Gastroesophageal sphincter (tissue), 4 donors: ENCODE measurements around the gene CXCR5. TPM values are rescaled to one million over a fixed set of nuclear protein-coding genes. Genes with fewer than 3 reads are reported as not detected.

Source experiments
- ATAC-seq: fragments of 150-250 bp; one replicate; pipeline ENCODE4 v1.9.1; 2016; ENCODE audit warnings: mild to moderate bottlenecking, moderate library complexity
- H3K27ac ChIP-seq, 4 donors: fragments of 200-600 bp; sonication (generic) in 3 of 4; 1 replicate in 3 of 4; 2 replicates in 1 of 4; pipeline ENCODE4 v1.5.1; 2016 to 2019
- H3K27me3 ChIP-seq: fragments of 200-600 bp; sonication (generic); one replicate; pipeline ENCODE4 v1.5.1; 2019
- H3K36me3 ChIP-seq, 2 donors: fragments of 200-600 bp; sonication (generic); one replicate each; pipeline ENCODE4 v1.5.1; 2019; ENCODE audit warnings: control low read depth in 1 of 2
- H3K4me1 ChIP-seq, 3 donors: fragments of 200-600 bp; sonication (generic); 1 replicate in 2 of 3; 2 replicates in 1 of 3; pipeline ENCODE4 v1.5.1; 2016 to 2019; ENCODE audit warnings: control low read depth in 2 of 3
- H3K4me3 ChIP-seq, 2 donors: fragments of 200-600 bp; sonication (generic); one replicate each; pipeline ENCODE4 v1.5.1; 2019; ENCODE audit warnings: mild to moderate bottlenecking in 1 of 2, moderate library complexity in 1 of 2
- H3K9me3 ChIP-seq, 3 donors: fragments of 200-600 bp; sonication (generic); one replicate each; pipeline ENCODE4 v1.5.1; 2017 to 2019; ENCODE audit warnings: control low read depth in 2 of 3
- CTCF ChIP-seq, 4 experiments: fragments of 200-600 bp in 2 of 4; fragments of 450-650 bp in 2 of 4; sonication (generic) in 1 of 4; IDR thresholded peaks; one replicate each; pipeline ENCODE4 v1.5.1; 2017 to 2019; ENCODE audit warnings: antibody characterized with exemption in 4 of 4, mild to moderate bottlenecking in 2 of 4, moderate library complexity in 2 of 4
- EP300 ChIP-seq: sonication (generic); formaldehyde crosslinking; IDR thresholded peaks from one replicate; pipeline ENCODE4 v1.6.1; 2017; ENCODE audit warnings: antibody characterized with exemption, mild to moderate bottlenecking
- POLR2A ChIP-seq, 2 donors: fragments of 450-650 bp; IDR thresholded peaks; one replicate each; pipeline ENCODE4 v1.6.1; 2017; ENCODE audit warnings: antibody characterized with exemption in 2 of 2, mild to moderate bottlenecking in 2 of 2, moderate library complexity in 1 of 2
- POLR2AphosphoS5 ChIP-seq: sonication (generic); formaldehyde crosslinking; IDR thresholded peaks from one replicate; pipeline ENCODE4 v1.6.1; 2017; ENCODE audit warnings: antibody characterized with exemption
- WGBS, 2 donors: methylation state at CpG; one replicate each; pipeline ENCODE4 v1.1.5; 2018; ENCODE audit warnings: low coverage in 1 of 2; 5-methylcytosine and 5-hydroxymethylcytosine counted together
- total RNA-seq, 4 donors: library from RNA; depleted of rRNA; stranded (reverse); fragments of >200 nt; gene quantifications; one replicate each; pipeline ENCODE4 v1.1.0, GENCODE V29; 2016

The CXCR5 gene
- total RNA-seq, 4 donors from 2014 or later = 0.08 TPM; not detected in 3

DNA sequence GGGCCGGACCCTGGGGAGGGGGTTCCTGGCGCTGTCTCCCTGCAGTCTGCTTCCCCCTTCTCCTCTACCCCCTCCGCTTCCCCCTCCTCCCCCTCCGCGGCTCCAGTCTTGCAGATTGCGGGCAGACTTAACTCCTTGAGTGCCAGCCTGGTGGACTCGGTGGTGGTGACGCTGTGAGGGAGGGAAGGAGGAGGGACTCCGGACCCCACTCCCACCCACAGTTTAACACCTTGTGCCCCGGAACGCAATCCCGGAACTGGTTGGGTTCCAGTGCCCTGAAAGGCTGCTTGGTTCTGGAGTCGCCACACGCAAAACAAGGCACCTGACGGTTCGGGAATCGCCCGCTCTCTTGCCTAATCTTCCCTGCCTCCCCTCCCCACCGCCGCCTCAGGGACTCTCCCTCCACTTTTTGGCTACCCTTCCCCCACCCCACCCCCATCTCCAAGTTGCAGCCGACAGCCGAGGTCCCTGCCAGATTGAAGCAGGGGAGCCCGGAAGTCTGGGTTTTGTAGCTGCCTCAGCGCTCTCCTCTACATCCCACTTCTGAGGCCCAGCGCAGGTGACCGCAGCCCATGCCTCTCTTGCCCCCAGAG, 45.9 kb downstream of the CXCR5 start:
- TF ChIP-seq POLR2A (IDR thresholded peaks at IDR 0.05) (no peak), CTCF (IDR thresholded peaks at IDR 0.05) (no peak), POLR2AphosphoS5 (peak; percentile 57), EP300 (no peak)
- peak overlapping the region; percentile 73 to 86 for H3K4me3 ChIP-seq
- no peaks in the 10 kb centered on the region for H3K27me3 ChIP-seq
- H3K27ac ChIP-seq = peak overlapping the region; percentile 93 to 98 (median 95)
- no peaks in the 10 kb centered on the region for H3K9me3 ChIP-seq
- peaks cover 0 to 65% (median 13%) of the 10 kb centered on the region in 3 donors for H3K4me1 ChIP-seq
- H3K36me3 ChIP-seq = no peaks in the 10 kb centered on the region
- WGBS, 2 donors = 0% methylated on average over 5 to 6 of the region's 26 CpGs
- peak; percentile 55 for ATAC-seq

DNA sequence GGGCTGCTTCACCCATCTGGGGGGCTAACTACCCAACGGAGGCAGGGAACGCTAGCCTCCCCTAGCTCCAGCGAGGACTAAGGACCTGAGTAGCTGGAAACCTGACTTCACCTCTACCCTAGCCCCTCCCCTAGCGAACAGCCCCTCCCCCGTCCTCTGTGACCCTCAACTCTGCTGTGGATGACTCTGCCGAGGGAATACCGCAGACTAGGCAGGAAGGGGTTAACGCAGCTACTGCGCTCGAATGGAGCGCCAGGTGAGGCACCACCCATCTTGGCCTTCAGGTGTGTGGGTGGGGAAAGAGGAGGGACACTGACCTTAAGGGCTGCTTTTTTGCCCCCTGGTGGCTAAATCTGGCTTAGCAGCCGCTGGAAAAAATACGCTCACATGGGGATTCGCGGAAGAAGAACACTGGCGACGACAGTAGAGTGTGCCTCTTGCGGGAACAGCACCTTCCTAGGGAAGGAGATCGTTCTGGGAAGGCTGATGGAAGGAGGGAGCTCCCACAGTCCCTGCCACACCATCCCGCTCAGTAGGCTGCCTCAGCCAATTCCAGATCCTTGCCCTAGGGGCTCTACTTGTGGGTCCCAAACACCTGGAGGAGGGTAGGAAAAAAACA, 46.5 kb downstream of the CXCR5 start:
- peak overlapping the region; percentile 73 to 86 for H3K4me3 ChIP-seq
- peak; percentile 13 for ATAC-seq
- no peaks in the 10 kb centered on the region for H3K27me3 ChIP-seq
- no peaks in the 10 kb centered on the region for H3K9me3 ChIP-seq
- peak overlapping the region; percentile 93 to 98 (median 95) for H3K27ac ChIP-seq
- no peaks in the 10 kb centered on the region for H3K36me3 ChIP-seq
- WGBS, 2 donors = 0 to 3% methylated on average over 2 to 8 of the region's 20 CpGs
- TF ChIP-seq POLR2AphosphoS5 = peak; percentile 56
- no peak for TF ChIP-seq EP300
- peak; percentile 96 to 98 (median 97) for TF ChIP-seq CTCF (IDR thresholded peaks at IDR 0.05)
- H3K4me1 ChIP-seq = peaks cover 0 to 65% (median 13%) of the 10 kb centered on the region in 3 donors

- Histone ChIP-seq H3K4me1 (peaks cover 0 to 58% (median 13%) of the 10 kb centered on the region in 3 donors), H3K27me3 (no peaks in the 10 kb centered on the region), H3K4me3 (no peak overlapping the region), H3K9me3 (no peaks in the 10 kb centered on the region), H3K36me3 (no peaks in the 10 kb centered on the region), H3K27ac (no peak overlapping the region)
- TF ChIP-seq EP300 (no peak), POLR2AphosphoS5 (no peak), CTCF (IDR thresholded peaks at IDR 0.05) (no peak), POLR2A (IDR thresholded peaks at IDR 0.05) (no peak)
- no peak for ATAC-seq
These were observed 47.9 kb downstream of the CXCR5 start for GRCh38 chr11:118931571-118931970.

DNA sequence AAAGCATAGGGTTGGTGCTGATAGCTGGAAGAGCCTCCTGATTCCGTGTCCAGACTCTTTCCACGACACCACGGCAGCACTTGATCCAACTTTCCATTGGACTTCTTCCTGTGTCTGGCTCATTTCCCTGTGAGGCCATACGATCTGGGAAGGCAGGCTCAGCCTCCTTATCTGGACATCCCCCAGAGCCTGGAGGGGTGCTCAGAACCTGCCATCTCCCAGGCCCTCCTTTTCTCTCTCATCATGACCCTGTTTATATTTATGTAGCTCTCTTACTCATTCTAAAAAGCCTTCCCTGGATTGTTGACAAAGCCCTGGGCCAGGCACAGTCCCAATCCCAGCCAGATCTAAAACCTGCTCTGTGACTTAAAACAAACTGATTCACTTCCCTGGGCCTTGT, 49.8 kb downstream of the CXCR5 start:
- no peak for ATAC-seq
- H3K36me3 ChIP-seq = no peaks in the 10 kb centered on the region
- 0 to 5% methylated on average over 3 to 4 of the region's 4 CpGs for WGBS, 2 donors
- no peak for TF ChIP-seq POLR2AphosphoS5
- no peak for TF ChIP-seq EP300
- TF ChIP-seq CTCF (IDR thresholded peaks at IDR 0.05) = no peak
- TF ChIP-seq POLR2A (IDR thresholded peaks at IDR 0.05) = no peak
- H3K27me3 ChIP-seq = no peaks in the 10 kb centered on the region
- peak overlapping the region; percentile 32 to 75 (median 58) for H3K27ac ChIP-seq
- no peak overlapping the region for H3K4me3 ChIP-seq
- peaks cover 0 to 39% (median 4%) of the 10 kb centered on the region in 3 donors for H3K4me1 ChIP-seq
- no peaks in the 10 kb centered on the region for H3K9me3 ChIP-seq

GRCh38 chr11:118935376-118935775, 51.7 kb downstream of the CXCR5 start:
- H3K4me1 ChIP-seq = peaks cover 0 to 24% (median 0%) of the 10 kb centered on the region in 3 donors
- no peak overlapping the region for H3K4me3 ChIP-seq
- H3K27me3 ChIP-seq = no peaks in the 10 kb centered on the region
- no peak overlapping the region for H3K27ac ChIP-seq
- TF ChIP-seq EP300 = no peak
- 87 to 89% methylated on average over 7 to 8 of the region's 8 CpGs for WGBS, 2 donors
- no peak for ATAC-seq
- H3K9me3 ChIP-seq = no peaks in the 10 kb centered on the region
- no peaks in the 10 kb centered on the region for H3K36me3 ChIP-seq
